Lower leg skin (tissue), 3 donors: ENCODE results near the gene FBH1.

Experiments
- CTCF ChIP-seq, 3 donors: fragments of 450-650 bp; IDR thresholded peaks; one replicate each; pipeline ENCODE4 v1.5.1; 2016; ENCODE audit warnings: antibody characterized with exemption in 3 of 3, mild to moderate bottlenecking in 3 of 3, moderate library complexity in 2 of 3
- POLR2A ChIP-seq, 2 donors: fragments of 450-650 bp; IDR thresholded peaks; one replicate each; pipeline ENCODE4 v1.6.1; 2016 to 2017; ENCODE audit warnings: antibody characterized with exemption in 2 of 2, mild to moderate bottlenecking in 1 of 2, moderate library complexity in 1 of 2

- TF ChIP-seq CTCF (IDR thresholded peaks at IDR 0.05) (no peak), POLR2A (IDR thresholded peaks at IDR 0.05) (no peak)
Measured at GRCh38 chr10:5895365-5895764, 5.3 kb downstream of the FBH1 start.
